ENCODE results near the gene NPAT.

Gene NPAT

GRCh38 chr11:108222574-108223347 lies at the start of gene NPAT, which contains the start of gene ATM:
Gene NPAT (minus strand): TSS chr11:108222638. CDS start chr11:108222536, 102 bp downstream.
Gene ATM (plus strand): TSS chr11:108223067. CDS start chr11:108227625, 4,558 bp downstream.
- FAIRE-seq (peak; percentile 87), DNase-seq (ENCODE audit: low spot score) (peak; percentile 95)

- no peak for FAIRE-seq
Measured at GRCh38 chr11:108269583-108269982, 47.1 kb upstream of the NPAT start.

GRCh38 chr11:108253176-108253575 lies 30.7 kb upstream of the NPAT start:
- DNase-seq (ENCODE audit: low spot score) (no peak), FAIRE-seq (no peak)

More at GRCh38 chr11:108269583-108269982, 47.1 kb upstream of the NPAT start:
- DNase-seq (ENCODE audit: low spot score), result no peak

- FAIRE-seq, result no peak
- no peak for DNase-seq (ENCODE audit: low spot score)
Measured at GRCh38 chr11:108246885-108247284, 24.4 kb upstream of the NPAT start.

- DNase-seq (ENCODE audit: low spot score) (no peak), FAIRE-seq (no peak)
Measured at GRCh38 chr11:108246308-108246707, 23.9 kb upstream of the NPAT start.

- FAIRE-seq, result no peak
Measured at GRCh38 chr11:108242422-108242821, 20.0 kb upstream of the NPAT start.

GRCh38 chr11:108241330-108242037 lies 19.0 kb upstream of the NPAT start:
- DNase-seq (ENCODE audit: low spot score) (no peak), FAIRE-seq (no peak)

More at GRCh38 chr11:108242422-108242821, 20.0 kb upstream of the NPAT start:
- DNase-seq (ENCODE audit: low spot score), result no peak

GRCh38 chr11:108239076-108239475 lies 16.6 kb upstream of the NPAT start:
- FAIRE-seq (no peak), DNase-seq (ENCODE audit: low spot score) (no peak)

GRCh38 chr11:108237058-108237481 lies 14.6 kb upstream of the NPAT start:
- DNase-seq (ENCODE audit: low spot score) (no peak), FAIRE-seq (no peak)

- DNase-seq (ENCODE audit: low spot score) (no peak), FAIRE-seq (no peak)
Measured at GRCh38 chr11:108235633-108236032, 13.2 kb upstream of the NPAT start.

GRCh38 chr11:108235192-108235591 lies 12.8 kb upstream of the NPAT start:
- DNase-seq (ENCODE audit: low spot score) (no peak), FAIRE-seq (no peak)

GRCh38 chr11:108233277-108233945 lies 11.0 kb upstream of the NPAT start:
- DNase-seq (ENCODE audit: low spot score) (no peak), FAIRE-seq (no peak)

- FAIRE-seq (no peak), DNase-seq (ENCODE audit: low spot score) (no peak)
Measured at GRCh38 chr11:108228251-108228650, 5.8 kb upstream of the NPAT start.

GRCh38 chr11:108226036-108226435 lies 3.6 kb upstream of the NPAT start:
- FAIRE-seq, result no peak
- DNase-seq (ENCODE audit: low spot score), result no peak

- no peak for DNase-seq (ENCODE audit: low spot score)
- no peak for FAIRE-seq
Measured at GRCh38 chr11:108224911-108225786, 2.7 kb upstream of the NPAT start.

- FAIRE-seq (no peak), DNase-seq (ENCODE audit: low spot score) (no peak)
Measured at GRCh38 chr11:108224366-108224765, 1.9 kb upstream of the NPAT start.

- no peak for FAIRE-seq
- no peak for DNase-seq (ENCODE audit: low spot score)
Measured at GRCh38 chr11:108223348-108224149, 1.1 kb upstream of the NPAT start.

- FAIRE-seq (no peak), DNase-seq (ENCODE audit: low spot score) (no peak)
Measured at GRCh38 chr11:108221911-108222573, 396 bp downstream of the NPAT start.

- DNase-seq (ENCODE audit: low spot score), result no peak
- FAIRE-seq, result no peak
Measured at GRCh38 chr11:108221371-108221770, 1.1 kb downstream of the NPAT start.

Measured in RCC 7860 (cell line).